Stomach (tissue), 9 donors: ENCODE data around the gene EDEM2. TPM values are rescaled to one million over a fixed set of nuclear protein-coding genes. Genes with fewer than 3 reads are reported as not detected.
"Not testable (repeated sequence)": the region's sequence is repeated elsewhere in the genome, so short reads cannot be mapped to it uniquely, and the experiment has no call there.

Experiments used
- DNase-seq, 2 donors: peaks; one replicate each; pipeline versions ENCODE4 v3.0.0 to v3.0.0-alpha.2; 2013 to 2019
- H3K27ac ChIP-seq, 5 donors: fragments of 200-600 bp in 4 of 5; sonication (generic) in 4 of 5; one replicate each; pipeline ENCODE4 v1.5.1; 2013 to 2019; ENCODE audit warnings: mild to moderate bottlenecking in 1 of 5, moderate library complexity in 1 of 5
- H3K27me3 ChIP-seq, 3 donors: fragments of 200-600 bp; sonication (generic); one replicate each; pipeline ENCODE4 v1.5.1; 2017 to 2019; ENCODE audit warnings: mixed run types in 1 of 3
- H3K36me3 ChIP-seq, 4 donors: fragments of 200-600 bp; sonication (generic); 1 replicate in 3 of 4; 2 replicates in 1 of 4; pipeline ENCODE4 v1.5.1; 2016 to 2019
- H3K4me1 ChIP-seq, 4 donors: fragments of 200-600 bp; sonication (generic); one replicate each; pipeline ENCODE4 v1.5.1; 2016 to 2019
- H3K4me3 ChIP-seq, 4 donors: fragments of 200-600 bp; sonication (generic) in 3 of 4; one replicate each; pipeline ENCODE4 v1.5.1; 2016 to 2019; ENCODE audit warnings: mild to moderate bottlenecking in 1 of 4
- H3K9me3 ChIP-seq, 4 donors: fragments of 200-600 bp; sonication (generic); one replicate each; pipeline ENCODE4 v1.5.1; 2016 to 2019
- EP300 ChIP-seq: sonication (generic); formaldehyde crosslinking; IDR thresholded peaks from one replicate; pipeline ENCODE4 v1.6.1; 2017; ENCODE audit warnings: antibody characterized with exemption
- POLR2A ChIP-seq, 4 donors: fragments of 450-650 bp; IDR thresholded peaks; one replicate each; pipeline ENCODE4 v1.6.1; 2016; ENCODE audit warnings: antibody characterized with exemption in 4 of 4, control low read depth in 2 of 4, mild to moderate bottlenecking in 1 of 4, moderate library complexity in 1 of 4
- POLR2AphosphoS5 ChIP-seq, 3 donors: sonication (generic); formaldehyde crosslinking; IDR thresholded peaks; one replicate each; pipeline ENCODE4 v1.6.1; 2016; ENCODE audit warnings: antibody characterized with exemption in 3 of 3
- WGBS, 5 donors: extraction: QIAGEN DNeasy Blood & Tissue Kit in 3 of 5; methylation state at CpG; one replicate each; pipeline versions ENCODE4 v1.1.5 to v1.1.7; 2013 to 2018; 5-methylcytosine and 5-hydroxymethylcytosine counted together
- intact Hi-C: fragments of 100-400 bp; cut with DNase I; formaldehyde crosslinking; loops from one replicate; pipeline ENCODE4 v1.15.1; 2023; ENCODE audit warnings: low total_unique reads
- polyA plus RNA-seq, 3 donors: library from polyadenylated mRNA; stranded (reverse); fragments of 200-250 nt; gene quantifications; one replicate each; pipeline ENCODE4 v1.2.3, GENCODE V29; 2013
- total RNA-seq, 5 donors: library from RNA; depleted of rRNA; stranded (reverse); fragments of >200 nt; gene quantifications; one replicate each; pipeline versions ENCODE4 v1.1.0 to v1.2.3, GENCODE V29; 2014 to 2016
- TF ChIP-seq, protein P1 (sequence below), 7 experiments: fragments of 450-650 bp in 4 of 7; fragments of 200-600 bp in 3 of 7; sonication (generic) in 3 of 7; IDR thresholded peaks; one replicate each; pipeline ENCODE4 v1.5.1; 2016 to 2019; ENCODE audit warnings: antibody characterized with exemption in 7 of 7, control low read depth in 2 of 7, mild to moderate bottlenecking in 1 of 7
- donor health status: healthy with polysubstance abuse.
- donor health status: Bipolar disorder and iron deficiency.
- donor health status: healthy.

The EDEM2 gene
- total and polyA plus RNA-seq, 8 donors = 7.9 to 55.8 (median 11.4) TPM

- Histone ChIP-seq H3K27ac (peak overlapping the region in 2 of 5 donors; percentile 20 to 26), H3K36me3 (peaks cover 57 to 100% (median 98%) of the 10 kb centered on the region in 4 donors), H3K4me3 (no peak overlapping the region), H3K27me3 (no peaks in the 10 kb centered on the region), H3K9me3 (no peaks in the 10 kb centered on the region), H3K4me1 (peaks cover 0 to 6% (median 0%) of the 10 kb centered on the region in 4 donors)
- peak in 1 of 2 donors; percentile 16 for DNase-seq
- TF ChIP-seq POLR2A (IDR thresholded peaks at IDR 0.05) (no peak), POLR2AphosphoS5 (IDR thresholded peaks at IDR 0.05) (peak in 1 of 3 donors; percentile 32)
- intact Hi-C loops = no loop called here
- WGBS, 5 donors = 75 to 85% (median 77%) methylated on average over 8 of the region's 8 CpGs
Measured at GRCh38 chr20:35120012-35120701, 27.0 kb downstream of the EDEM2 start.

- TF ChIP-seq, protein P1, sequence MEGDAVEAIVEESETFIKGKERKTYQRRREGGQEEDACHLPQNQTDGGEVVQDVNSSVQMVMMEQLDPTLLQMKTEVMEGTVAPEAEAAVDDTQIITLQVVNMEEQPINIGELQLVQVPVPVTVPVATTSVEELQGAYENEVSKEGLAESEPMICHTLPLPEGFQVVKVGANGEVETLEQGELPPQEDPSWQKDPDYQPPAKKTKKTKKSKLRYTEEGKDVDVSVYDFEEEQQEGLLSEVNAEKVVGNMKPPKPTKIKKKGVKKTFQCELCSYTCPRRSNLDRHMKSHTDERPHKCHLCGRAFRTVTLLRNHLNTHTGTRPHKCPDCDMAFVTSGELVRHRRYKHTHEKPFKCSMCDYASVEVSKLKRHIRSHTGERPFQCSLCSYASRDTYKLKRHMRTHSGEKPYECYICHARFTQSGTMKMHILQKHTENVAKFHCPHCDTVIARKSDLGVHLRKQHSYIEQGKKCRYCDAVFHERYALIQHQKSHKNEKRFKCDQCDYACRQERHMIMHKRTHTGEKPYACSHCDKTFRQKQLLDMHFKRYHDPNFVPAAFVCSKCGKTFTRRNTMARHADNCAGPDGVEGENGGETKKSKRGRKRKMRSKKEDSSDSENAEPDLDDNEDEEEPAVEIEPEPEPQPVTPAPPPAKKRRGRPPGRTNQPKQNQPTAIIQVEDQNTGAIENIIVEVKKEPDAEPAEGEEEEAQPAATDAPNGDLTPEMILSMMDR (IDR thresholded peaks at IDR 0.05) = no peak
- TF ChIP-seq POLR2AphosphoS5 (IDR thresholded peaks at IDR 0.05) (no peak), EP300 (no peak), POLR2A (IDR thresholded peaks at IDR 0.05) (no peak)
- peaks cover 46 to 98% (median 94%) of the 10 kb centered on the region in 4 donors for H3K36me3 ChIP-seq
- WGBS, 5 donors = 76 to 89% (median 85%) methylated on average over 1 of the region's 1 CpG
- no peaks in the 10 kb centered on the region for H3K9me3 ChIP-seq
- intact Hi-C loops = no loop called here
- no peak overlapping the region for H3K4me3 ChIP-seq
- no peak for DNase-seq
- peak overlapping the region in 3 of 5 donors; percentile 14 to 61 (median 15) for H3K27ac ChIP-seq
- no peaks in the 10 kb centered on the region for H3K27me3 ChIP-seq
- peaks cover 0 to 6% (median 0%) of the 10 kb centered on the region in 4 donors for H3K4me1 ChIP-seq
Measured at GRCh38 chr20:35117629-35118028, 29.5 kb downstream of the EDEM2 start.

DNA sequence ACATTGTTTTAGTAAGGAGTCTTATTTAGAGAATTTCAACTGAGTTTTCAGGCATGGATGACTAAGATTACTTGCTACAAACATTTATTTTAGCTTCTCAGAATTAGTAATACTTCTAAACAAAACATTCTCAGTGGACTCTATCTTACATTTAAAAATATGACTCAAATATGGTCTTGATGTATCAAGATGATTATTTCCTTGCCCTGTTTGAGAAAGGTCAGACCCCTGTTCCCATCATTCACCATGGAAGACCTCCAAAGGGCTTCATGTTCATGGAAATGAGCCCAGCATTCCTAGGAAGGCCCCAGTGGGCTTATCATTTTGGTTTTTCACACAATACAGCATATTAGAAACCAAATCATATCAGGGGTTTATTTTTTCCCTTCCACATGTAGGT is 29.9 kb downstream of the EDEM2 start:
- Histone ChIP-seq H3K4me3 (no peak overlapping the region), H3K9me3 (no peaks in the 10 kb centered on the region), H3K27me3 (no peaks in the 10 kb centered on the region), H3K36me3 (peaks cover 41 to 95% (median 91%) of the 10 kb centered on the region in 4 donors), H3K4me1 (peaks cover 0 to 6% (median 0%) of the 10 kb centered on the region in 4 donors), H3K27ac (peak overlapping the region in 3 of 5 donors; percentile 14 to 61 (median 56))
- DNase-seq = peak in 1 of 2 donors; percentile 26
- TF ChIP-seq POLR2A (IDR thresholded peaks at IDR 0.05) (no peak), EP300 (no peak), POLR2AphosphoS5 (IDR thresholded peaks at IDR 0.05) (peak in 1 of 3 donors; percentile 21)
- intact Hi-C loops = no loop called here

DNA sequence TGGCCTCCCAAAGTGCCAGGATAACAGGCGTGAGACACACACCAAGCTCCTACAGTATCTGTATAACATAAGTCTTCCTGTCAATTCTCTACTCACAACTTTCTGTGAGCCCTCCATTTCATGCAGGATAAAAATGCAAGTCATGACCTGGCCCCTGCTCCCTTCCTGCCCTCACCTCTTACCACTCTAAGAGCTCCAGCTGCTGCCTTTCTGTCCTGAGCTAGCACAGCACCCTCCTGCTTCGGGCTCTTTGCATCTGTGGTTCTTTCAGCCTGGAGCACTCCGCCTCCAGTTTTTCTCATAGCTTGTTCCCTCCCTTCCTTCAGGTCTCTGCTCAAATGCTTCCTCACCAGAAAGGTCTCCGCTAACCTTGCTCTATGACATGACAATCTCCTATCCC is 30.9 kb downstream of the EDEM2 start:
- 83 to 91% (median 86%) methylated on average over 4 of the region's 4 CpGs for WGBS, 5 donors
- no peaks in the 10 kb centered on the region for H3K9me3 ChIP-seq
- DNase-seq = no peak
- peaks cover 33 to 89% (median 81%) of the 10 kb centered on the region in 4 donors for H3K36me3 ChIP-seq
- no peak overlapping the region for H3K4me3 ChIP-seq
- intact Hi-C loops = no loop called here
- H3K27me3 ChIP-seq = no peaks in the 10 kb centered on the region
- TF ChIP-seq POLR2AphosphoS5 (IDR thresholded peaks at IDR 0.05) = no peak
- no peak for TF ChIP-seq POLR2A (IDR thresholded peaks at IDR 0.05)
- no peak for TF ChIP-seq EP300
- TF ChIP-seq, protein P1 (IDR thresholded peaks at IDR 0.05) = no peak
- H3K4me1 ChIP-seq = peaks cover 0 to 6% (median 0%) of the 10 kb centered on the region in 4 donors
- H3K27ac ChIP-seq = peak overlapping the region in 4 of 5 donors; percentile 10 to 61 (median 35)

- Histone ChIP-seq H3K36me3 (peaks cover 27 to 86% (median 77%) of the 10 kb centered on the region in 4 donors), H3K27me3 (no peaks in the 10 kb centered on the region), H3K27ac (peak overlapping the region in 1 of 5 donors; percentile 61), H3K4me3 (no peak overlapping the region), H3K4me1 (peaks cover 0 to 2% (median 0%) of the 10 kb centered on the region in 4 donors), H3K9me3 (no peaks in the 10 kb centered on the region)
- 84 to 94% (median 88%) methylated on average over 11 of the region's 11 CpGs for WGBS, 5 donors
- TF ChIP-seq, protein P1 (IDR thresholded peaks at IDR 0.05) = no peak
- TF ChIP-seq POLR2AphosphoS5 (IDR thresholded peaks at IDR 0.05) = no peak
- TF ChIP-seq POLR2A (IDR thresholded peaks at IDR 0.05) = no peak
- no peak for TF ChIP-seq EP300
- no peak for DNase-seq
- intact Hi-C loops = no loop called here
Measured at GRCh38 chr20:35115606-35116005, 31.5 kb downstream of the EDEM2 start.

- intact Hi-C loops, DNase-seq, H3K27ac ChIP-seq, H3K27me3 ChIP-seq, H3K4me3 ChIP-seq, H3K9me3 ChIP-seq, H3K4me1 ChIP-seq: not testable (repeated sequence)
- H3K36me3 ChIP-seq = peaks cover 11 to 63% (median 54%) of the 10 kb centered on the region in 4 donors
- WGBS, 5 donors = 77 to 94% (median 89%) methylated on average over 5 of the region's 5 CpGs
Measured at GRCh38 chr20:35112276-35112675, 34.9 kb downstream of the EDEM2 start.
